HG02973 (cell line): ENCODE results near the gene IGF2.

Experiments used
- ATAC-seq: cut with Tn5 transposase; IDR thresholded peaks from one replicate; pipeline ENCODE4 v1.9.1; 2021; ENCODE audit warnings: moderate library complexity; ENCODE audit not compliant: unreplicated experiment

Gene IGF2

GRCh38 chr11:2104524-2105440 is 34.4 kb downstream of the IGF2 start:
- no peak for ATAC-seq

DNA sequence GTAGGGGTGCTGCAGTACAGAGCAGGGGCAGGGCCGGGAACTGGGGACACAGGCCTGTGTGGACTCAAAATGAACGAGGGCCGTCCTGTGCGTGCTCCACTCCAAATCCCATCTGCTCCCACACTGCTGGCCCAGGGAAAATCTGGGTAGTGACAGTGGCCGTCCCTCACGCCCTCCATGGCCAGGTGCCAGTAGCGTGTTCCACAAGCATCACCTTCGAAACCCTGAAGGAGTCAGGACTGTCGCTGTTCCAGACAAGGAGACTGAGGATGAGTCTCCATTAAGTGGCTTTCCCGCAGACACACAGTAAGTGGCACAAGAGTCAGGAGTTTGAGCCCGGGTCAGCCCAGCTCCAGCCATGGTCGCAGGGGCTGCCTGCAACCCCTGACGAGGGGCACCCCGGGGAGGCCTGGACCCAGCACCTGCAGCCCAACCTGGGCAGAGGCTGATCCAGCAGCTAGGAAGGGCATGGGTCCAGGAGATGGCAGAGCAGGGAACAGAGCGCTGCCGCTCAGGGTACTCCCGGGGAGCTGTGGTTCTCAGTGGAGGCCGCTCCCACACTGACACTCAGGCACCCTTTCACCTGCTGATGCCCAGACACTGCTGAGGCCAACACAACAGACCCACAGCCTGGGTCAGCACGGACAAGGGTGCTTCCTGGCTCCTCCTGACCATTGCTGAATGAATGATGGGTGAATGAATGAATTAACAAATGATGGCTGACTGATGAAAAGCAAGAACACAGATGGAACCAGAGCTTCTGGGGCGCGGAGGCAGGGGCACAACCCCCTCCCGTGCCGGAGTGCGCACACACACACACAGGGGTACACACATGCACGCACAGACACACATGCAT is 35.3 kb downstream of the IGF2 start:
- no peak for ATAC-seq

- ATAC-seq = no peak
Measured at GRCh38 chr11:2102883-2103213, 36.3 kb downstream of the IGF2 start.

DNA sequence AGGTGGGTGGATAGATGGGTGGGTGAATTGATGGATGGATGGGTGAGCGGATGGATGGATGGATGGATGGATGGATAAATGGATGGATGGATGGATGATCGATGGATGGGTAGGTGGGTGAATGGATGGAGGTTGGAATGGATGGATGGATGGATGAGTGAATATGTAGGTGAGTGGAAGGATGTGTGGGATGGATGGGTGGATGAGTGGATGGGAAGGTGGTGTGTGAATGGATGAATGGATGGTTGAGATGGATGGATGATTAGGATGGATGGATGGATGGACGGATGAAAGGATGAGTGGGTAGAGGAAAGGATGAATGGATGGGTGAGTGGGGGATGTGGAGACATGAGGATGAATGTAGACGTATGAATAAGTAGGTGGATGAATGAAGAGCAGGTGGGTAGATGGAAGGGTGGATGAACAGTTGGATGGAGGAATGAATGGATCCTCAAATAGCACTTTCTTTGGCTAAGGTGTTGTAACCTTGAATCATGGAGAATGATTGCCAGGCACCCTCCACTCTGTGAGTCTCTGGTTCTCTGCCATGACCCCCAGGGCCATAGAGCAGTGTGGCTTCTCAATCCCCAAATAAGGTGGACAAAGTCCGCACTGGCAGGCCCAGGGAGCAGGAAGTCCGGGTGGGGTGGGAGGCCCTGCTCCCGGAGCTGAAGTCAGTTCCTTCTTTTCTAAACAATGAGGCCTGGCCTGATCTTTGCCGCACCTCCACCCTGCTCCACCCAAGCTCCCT is 36.9 kb downstream of the IGF2 start:
- ATAC-seq = no peak

GRCh38 chr11:2101171-2101675 is 38.0 kb downstream of the IGF2 start:
- no peak for ATAC-seq

- ATAC-seq = no peak
Measured at GRCh38 chr11:2100361-2101170, 38.6 kb downstream of the IGF2 start.

DNA sequence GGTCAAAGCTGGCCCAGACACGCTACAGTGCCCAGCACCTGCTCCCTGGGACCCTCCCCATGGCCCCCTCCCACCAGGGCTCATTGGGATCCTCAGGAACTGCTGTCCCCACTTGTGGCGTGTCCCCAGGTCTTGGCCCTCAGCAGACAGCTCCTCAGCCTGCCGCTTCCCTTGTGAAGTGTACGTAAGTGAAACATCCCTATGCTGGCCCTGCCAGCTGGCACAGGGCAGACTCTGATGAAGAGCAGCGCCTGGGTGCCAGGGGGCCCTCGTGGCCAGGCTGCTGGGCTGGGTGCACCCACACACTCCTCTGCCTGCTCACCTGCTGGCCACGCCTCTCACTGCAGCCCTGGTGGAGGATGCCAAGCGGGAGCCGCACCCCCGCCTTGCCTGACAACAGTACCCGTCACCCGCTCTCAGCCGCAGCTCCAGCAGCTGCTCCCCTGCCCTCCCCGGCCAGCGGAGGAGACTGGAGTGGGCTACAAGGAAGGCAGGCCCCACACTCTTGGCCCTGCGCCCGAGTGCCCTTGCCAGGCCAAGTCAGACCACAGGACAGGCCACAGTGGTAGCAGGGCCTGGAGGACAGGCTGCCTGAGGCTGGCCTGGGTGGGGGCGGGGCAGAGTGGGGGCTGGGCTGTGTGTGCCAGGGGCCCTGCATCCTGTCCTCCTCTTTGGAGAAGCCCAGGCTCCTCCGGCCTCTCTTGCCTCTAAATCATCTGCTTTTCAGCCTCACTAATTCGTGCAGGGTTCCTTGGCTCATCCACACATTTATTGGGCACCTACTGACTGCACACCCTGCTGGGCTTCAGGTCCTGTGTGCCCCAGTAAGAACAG is 39.5 kb downstream of the IGF2 start:
- no peak for ATAC-seq

DNA sequence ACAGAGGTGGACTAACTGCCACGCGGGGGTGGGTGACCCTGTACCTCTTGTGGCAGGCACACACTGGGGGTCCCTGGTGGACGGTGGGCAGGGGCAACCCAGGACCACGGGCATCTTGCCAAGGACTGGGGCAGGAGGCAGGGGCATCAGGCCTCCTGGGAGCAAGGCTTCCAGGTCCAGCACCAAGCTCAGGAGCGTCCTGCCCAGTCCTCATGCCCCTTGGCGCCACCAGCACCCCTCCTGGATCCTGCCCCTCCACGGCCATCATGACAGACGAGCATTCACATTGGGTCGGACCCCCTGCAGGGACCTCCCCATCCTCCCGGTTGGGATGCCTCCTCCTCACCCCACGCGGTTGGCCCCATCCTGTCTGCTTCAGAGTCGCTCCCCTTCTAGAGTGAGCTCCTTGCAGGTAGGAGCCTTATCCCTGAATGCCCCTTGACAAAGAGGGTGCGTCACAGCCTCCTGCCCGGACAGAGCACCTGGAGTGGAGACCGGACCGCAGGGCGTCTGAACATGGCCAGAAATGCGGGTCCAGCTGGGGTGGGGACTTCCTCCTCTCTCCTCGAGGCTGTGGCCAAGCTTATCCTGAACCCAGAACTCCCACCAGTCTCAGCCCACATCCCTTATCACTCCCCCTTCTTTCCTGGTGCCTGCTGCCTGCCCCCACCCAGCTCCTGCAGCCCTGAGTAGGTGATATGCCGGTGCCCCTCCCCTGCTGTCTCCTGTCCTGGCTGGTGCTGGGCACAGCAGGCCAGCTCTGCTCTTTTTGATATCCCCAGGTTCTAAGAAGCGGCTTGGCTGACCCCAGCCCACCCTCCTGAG is 40.3 kb downstream of the IGF2 start:
- no peak for ATAC-seq

DNA sequence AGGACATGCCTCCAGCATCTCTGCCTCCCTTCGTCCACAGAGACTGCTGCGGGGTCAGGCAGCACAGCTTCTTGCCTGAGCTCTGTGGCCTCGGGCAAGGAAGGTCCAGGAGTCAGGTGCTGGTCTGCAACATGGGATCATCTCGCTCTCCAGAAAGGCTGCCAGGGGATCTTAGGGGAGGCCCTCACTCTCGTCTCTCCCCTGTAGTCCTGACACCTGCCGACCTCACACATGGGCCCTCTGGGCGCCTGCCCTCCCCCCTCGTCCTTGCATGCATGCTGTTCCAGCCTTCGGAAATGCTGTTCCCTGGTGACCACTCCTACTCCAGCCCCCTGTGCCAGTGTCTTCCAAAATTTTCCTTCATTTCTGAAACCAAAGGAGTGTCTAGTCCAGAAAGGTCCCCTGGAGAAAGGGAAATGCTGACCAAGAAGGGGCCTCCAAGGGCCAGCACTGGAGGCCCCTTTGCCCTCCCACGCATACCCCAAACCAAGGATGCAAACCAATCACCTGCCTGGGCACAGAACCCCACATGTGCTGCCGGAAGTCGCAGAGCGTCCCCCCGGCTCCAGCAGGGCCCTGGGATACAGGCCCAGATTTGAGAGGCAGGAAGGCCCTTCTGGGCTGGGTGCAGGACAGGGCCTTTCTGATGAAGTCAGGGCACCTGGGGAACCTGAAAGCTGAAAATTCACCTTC is 41.0 kb downstream of the IGF2 start:
- no peak for ATAC-seq

- no peak for ATAC-seq
Measured at GRCh38 chr11:2097356-2097997, 41.7 kb downstream of the IGF2 start.

DNA sequence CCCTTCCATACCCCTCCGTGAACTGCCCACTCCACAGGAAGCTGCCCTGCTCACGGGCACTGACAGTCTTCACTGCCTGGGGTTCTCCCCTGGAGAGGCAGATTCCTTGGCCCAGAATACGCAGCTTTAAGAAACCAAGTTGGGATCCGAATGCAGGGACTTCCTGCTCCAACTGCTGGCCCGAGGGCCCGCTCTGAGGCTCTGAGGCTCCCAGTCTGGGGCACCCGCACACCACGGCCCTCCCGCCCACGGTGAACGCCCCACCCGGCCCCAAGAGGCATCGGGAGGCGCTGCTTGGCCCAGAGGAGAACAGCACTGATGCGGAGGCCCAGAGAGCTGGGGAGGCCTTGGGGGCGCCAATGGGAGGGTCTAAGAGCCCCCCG is 42.3 kb downstream of the IGF2 start:
- ATAC-seq = no peak

- ATAC-seq = no peak
Measured at GRCh38 chr11:2096011-2096918, 42.9 kb downstream of the IGF2 start.

DNA sequence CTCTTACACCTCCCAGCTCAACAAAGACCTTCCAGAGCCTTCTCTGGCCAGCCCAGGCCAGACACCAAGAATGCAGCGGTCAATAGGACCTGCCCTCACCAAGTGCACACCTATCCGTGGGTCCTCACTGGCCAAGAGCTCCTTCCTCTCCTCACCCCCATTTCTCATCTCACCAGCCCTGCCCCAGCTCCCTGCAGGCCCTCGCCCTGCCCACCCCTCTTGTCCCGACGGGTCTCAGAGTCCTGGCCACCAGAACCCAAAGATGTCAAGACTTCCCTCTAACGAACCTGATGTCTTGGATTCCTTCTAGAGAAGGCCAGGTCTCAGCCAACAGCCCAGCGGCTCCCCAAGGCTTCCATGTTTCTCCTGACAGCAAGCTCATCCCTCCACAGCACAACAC is 43.6 kb downstream of the IGF2 start:
- ATAC-seq = no peak

DNA sequence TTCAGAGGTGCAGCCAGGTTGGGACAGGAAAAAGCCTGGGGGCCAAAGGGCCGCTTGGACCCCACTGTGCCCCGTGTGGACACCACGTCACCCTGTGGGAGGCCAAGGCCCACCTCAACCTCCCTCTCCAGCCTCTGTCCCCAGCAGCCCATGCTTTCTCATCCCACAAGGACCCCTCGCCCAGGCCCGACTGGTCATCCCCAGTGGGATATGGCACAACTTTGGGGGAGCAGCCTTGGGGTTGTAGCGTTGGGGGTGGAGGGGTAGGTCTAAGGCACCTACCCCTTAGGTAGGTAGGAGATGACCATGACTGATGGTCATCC is 44.0 kb downstream of the IGF2 start:
- no peak for ATAC-seq

DNA sequence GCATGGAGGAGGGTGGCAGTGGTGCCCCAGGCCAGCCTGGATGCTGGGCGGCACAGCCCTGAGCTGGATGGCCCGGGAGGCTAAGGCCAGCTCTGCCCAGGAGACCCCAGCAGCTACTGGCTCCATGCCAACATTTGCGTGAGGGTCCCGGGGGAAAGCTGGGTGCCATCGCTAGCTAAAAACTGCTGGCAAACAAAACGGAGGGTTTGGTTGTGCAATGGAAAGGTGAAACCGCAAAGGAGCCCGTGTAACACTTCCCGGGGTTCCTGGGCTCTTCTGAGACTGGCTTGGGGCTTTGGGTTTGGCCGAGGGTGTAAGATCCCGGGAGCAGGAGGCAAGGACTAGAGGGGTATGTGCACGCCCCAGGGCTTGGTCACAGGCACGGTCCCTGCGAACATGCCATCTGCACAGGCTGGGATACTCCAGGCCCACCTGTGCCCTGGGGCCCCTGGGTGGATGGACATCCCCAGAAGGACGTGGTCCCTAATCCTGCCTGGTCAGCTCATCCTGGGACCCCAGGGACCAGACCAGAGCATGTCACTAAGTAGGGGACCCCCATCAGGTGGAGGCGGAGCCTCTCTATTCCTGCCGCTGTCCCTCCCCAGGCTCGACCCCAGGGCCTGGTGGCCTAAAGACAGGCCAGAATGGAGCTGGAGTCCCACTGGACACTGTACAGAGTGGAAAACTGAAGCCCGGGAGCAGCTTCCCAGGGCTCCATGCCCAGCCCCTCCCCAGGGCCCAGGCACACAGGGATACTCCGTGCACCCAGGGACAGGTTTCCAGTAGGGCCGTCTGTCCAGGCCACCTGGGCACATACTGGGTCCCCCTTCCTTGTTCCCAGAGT is 44.6 kb downstream of the IGF2 start:
- no peak for ATAC-seq
